HG03045 (cell line): ENCODE measurements around the gene OCEL1.
"Not testable (repeated sequence)": the region's sequence is repeated elsewhere in the genome, so short reads cannot be mapped to it uniquely, and the experiment has no call there.

Experiments
- ATAC-seq: cut with Tn5 transposase; IDR thresholded peaks from one replicate; pipeline ENCODE4 v1.9.1; 2021; ENCODE audit warnings: mild to moderate bottlenecking, moderate library complexity; ENCODE audit not compliant: unreplicated experiment

OCEL1 gene

GRCh38 chr19:17260842-17261325 is 34.9 kb downstream of the OCEL1 start:
- ATAC-seq: no peak

GRCh38 chr19:17262557-17262956 is 36.5 kb downstream of the OCEL1 start:
- no peak for ATAC-seq

GRCh38 chr19:17263712-17264640 is 38.0 kb downstream of the OCEL1 start:
- ATAC-seq: no peak

GRCh38 chr19:17264641-17264979 is 38.6 kb downstream of the OCEL1 start, which contains the start of gene USHBP1:
Gene USHBP1 (minus strand): TSS chr19:17264745. CDS start chr19:17264299, 446 bp downstream.
- ATAC-seq: no peak

DNA sequence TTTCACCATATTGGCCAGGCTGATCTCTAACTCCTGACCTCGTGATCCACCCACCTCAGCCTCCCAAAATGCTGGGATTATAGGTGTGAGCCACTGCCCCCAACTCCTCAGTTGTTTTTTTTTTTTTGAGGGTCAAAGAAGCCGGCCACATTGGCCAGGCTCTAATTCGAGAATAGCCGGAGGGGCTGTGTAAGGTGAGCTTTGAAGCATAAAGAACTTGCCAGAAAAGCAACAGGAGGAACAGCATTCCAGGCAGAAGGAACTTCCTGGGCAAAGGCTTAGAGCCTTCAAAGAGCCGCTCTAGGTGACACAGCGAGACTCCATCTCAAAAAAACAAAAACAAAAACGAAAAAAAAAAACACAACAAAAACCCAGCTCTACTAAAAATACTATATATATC is 40.0 kb downstream of the OCEL1 start:
- no peak for ATAC-seq

- no peak for ATAC-seq
These were observed 40.6 kb downstream of the OCEL1 start for GRCh38 chr19:17266589-17266974.

GRCh38 chr19:17266975-17267788 is 41.2 kb downstream of the OCEL1 start, which contains the start of gene BABAM1:
Gene BABAM1 (plus strand): TSS chr19:17267443. CDS start chr19:17268807, 1,364 bp downstream.
- ATAC-seq: peak; percentile 88

DNA sequence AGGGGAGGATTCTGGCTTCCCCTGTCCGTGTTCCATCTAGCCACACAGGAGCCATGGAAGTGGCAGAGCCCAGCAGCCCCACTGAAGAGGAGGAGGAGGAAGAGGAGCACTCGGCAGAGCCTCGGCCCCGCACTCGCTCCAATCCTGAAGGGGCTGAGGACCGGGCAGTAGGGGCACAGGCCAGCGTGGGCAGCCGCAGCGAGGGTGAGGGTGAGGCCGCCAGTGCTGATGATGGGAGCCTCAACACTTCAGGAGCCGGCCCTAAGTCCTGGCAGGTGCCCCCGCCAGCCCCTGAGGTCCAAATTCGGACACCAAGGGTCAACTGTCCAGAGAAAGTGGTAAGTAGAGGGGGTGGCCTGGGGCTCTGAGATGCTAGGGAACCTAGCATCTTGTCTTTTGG is 42.7 kb downstream of the OCEL1 start:
- ATAC-seq: no peak

DNA sequence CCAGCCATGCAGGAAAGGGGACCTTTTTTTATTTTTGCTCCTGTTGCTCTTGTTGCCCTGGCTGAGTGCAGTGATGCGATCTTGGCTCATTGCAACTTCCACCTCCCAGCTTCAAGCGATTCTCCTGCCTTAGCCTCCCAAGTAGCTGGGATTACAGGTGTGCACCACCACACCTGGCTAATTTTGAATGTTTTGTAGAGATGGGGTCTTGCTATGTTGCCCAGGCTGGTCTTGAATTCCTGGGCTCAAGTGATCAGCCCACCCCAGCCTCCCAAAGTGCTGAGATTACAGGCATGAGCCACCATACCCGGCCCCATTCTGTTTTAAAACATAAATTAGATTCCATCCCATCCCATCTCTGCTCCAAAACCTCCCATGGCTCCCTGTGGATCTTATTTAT is 48.9 kb downstream of the OCEL1 start:
- ATAC-seq: not testable (repeated sequence)

GRCh38 chr19:17275441-17276175 is 49.6 kb downstream of the OCEL1 start:
- ATAC-seq: no peak
